ENCODE measurements around the gene FAM76A.

Gene FAM76A

GRCh38 chr1:27727126-27727525 lies 1.4 kb downstream of the FAM76A start:
- Histone ChIP-seq H3K9ac (ENCODE audit: low read length) (no peak overlapping the region), H3K9me3 (ENCODE audit: low read length) (no peaks in the 10 kb centered on the region), H3K27me3 (ENCODE audit: control insufficient read depth in 1 of 2, insufficient read depth in 2 of 2, low read length in 2 of 2) (no peaks in the 10 kb centered on the region), H3K36me3 (ENCODE audit: insufficient read depth, low read length) (peaks cover 9% of the 10 kb centered on the region), H3K27ac (ENCODE audit: low read depth, low read length) (peak overlapping the region; percentile 96), H3K4me3 (ENCODE audit: low read depth in 1 of 2, low read length in 2 of 2) (peak overlapping the region in 1 of 2 donors; percentile 75), H3K4me1 (ENCODE audit: insufficient read depth, low read length) (peaks cover 25% of the 10 kb centered on the region)

GRCh38 chr1:27736252-27736651 lies 10.5 kb downstream of the FAM76A start:
- H3K27me3 ChIP-seq (ENCODE audit: control insufficient read depth in 1 of 2, insufficient read depth in 2 of 2, low read length in 2 of 2) = no peaks in the 10 kb centered on the region
- H3K4me3 ChIP-seq (ENCODE audit: low read depth in 1 of 2, low read length in 2 of 2) = no peak overlapping the region
- H3K9me3 ChIP-seq (ENCODE audit: low read length) = no peaks in the 10 kb centered on the region
- no peak overlapping the region for H3K9ac ChIP-seq (ENCODE audit: low read length)
- no peak overlapping the region for H3K27ac ChIP-seq (ENCODE audit: low read depth, low read length)
- no peaks in the 10 kb centered on the region for H3K4me1 ChIP-seq (ENCODE audit: insufficient read depth, low read length)
- H3K36me3 ChIP-seq (ENCODE audit: insufficient read depth, low read length) = peaks cover 30% of the 10 kb centered on the region

GRCh38 chr1:27741121-27741520 lies 15.4 kb downstream of the FAM76A start:
- H3K36me3 ChIP-seq (ENCODE audit: insufficient read depth, low read length) = peaks cover 25% of the 10 kb centered on the region
- H3K4me1 ChIP-seq (ENCODE audit: insufficient read depth, low read length) = no peaks in the 10 kb centered on the region
- H3K9ac ChIP-seq (ENCODE audit: low read length) = no peak overlapping the region
- no peaks in the 10 kb centered on the region for H3K9me3 ChIP-seq (ENCODE audit: low read length)
- H3K27me3 ChIP-seq (ENCODE audit: control insufficient read depth in 1 of 2, insufficient read depth in 2 of 2, low read length in 2 of 2) = no peaks in the 10 kb centered on the region
- H3K27ac ChIP-seq (ENCODE audit: low read depth, low read length) = no peak overlapping the region
- H3K4me3 ChIP-seq (ENCODE audit: low read depth in 1 of 2, low read length in 2 of 2) = no peak overlapping the region

DNA sequence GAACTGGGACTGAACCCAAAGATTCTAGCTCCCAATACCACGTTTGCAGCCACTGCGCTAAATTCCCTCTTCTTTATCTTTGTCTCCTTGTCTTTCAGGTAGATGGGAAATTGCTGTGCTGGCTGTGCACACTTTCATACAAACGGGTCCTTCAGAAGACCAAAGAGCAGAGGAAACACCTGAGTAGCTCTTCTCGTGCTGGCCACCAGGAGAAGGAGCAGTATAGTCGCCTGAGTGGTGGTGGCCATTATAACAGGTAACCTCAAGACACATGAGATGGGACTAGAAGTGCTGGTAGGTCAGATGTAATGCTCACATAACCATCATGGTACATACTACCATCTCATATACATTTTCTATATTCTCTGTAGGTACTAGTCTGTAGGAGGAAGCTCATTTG lies 18.8 kb downstream of the FAM76A start:
- H3K4me3 ChIP-seq (ENCODE audit: low read depth in 1 of 2, low read length in 2 of 2) = no peak overlapping the region
- H3K27me3 ChIP-seq (ENCODE audit: control insufficient read depth in 1 of 2, insufficient read depth in 2 of 2, low read length in 2 of 2) = no peaks in the 10 kb centered on the region
- H3K36me3 ChIP-seq (ENCODE audit: insufficient read depth, low read length) = peaks cover 38% of the 10 kb centered on the region

GRCh38 chr1:27745466-27745865 lies 19.7 kb downstream of the FAM76A start:
- Histone ChIP-seq H3K4me3 (ENCODE audit: low read depth in 1 of 2, low read length in 2 of 2) (no peak overlapping the region), H3K4me1 (ENCODE audit: insufficient read depth, low read length) (no peaks in the 10 kb centered on the region), H3K9ac (ENCODE audit: low read length) (no peak overlapping the region), H3K9me3 (ENCODE audit: low read length) (no peaks in the 10 kb centered on the region), H3K27ac (ENCODE audit: low read depth, low read length) (no peak overlapping the region), H3K27me3 (ENCODE audit: control insufficient read depth in 1 of 2, insufficient read depth in 2 of 2, low read length in 2 of 2) (no peaks in the 10 kb centered on the region), H3K36me3 (ENCODE audit: insufficient read depth, low read length) (peaks cover 47% of the 10 kb centered on the region)

More for the DNA sequence above, 18.8 kb downstream of the FAM76A start:
- Histone ChIP-seq H3K9me3 (ENCODE audit: low read length) (no peaks in the 10 kb centered on the region), H3K9ac (ENCODE audit: low read length) (no peak overlapping the region), H3K27ac (ENCODE audit: low read depth, low read length) (no peak overlapping the region), H3K4me1 (ENCODE audit: insufficient read depth, low read length) (no peaks in the 10 kb centered on the region)

- H3K4me1 ChIP-seq (ENCODE audit: insufficient read depth, low read length) = peaks cover 6% of the 10 kb centered on the region
- no peak overlapping the region for H3K4me3 ChIP-seq (ENCODE audit: low read depth in 1 of 2, low read length in 2 of 2)
- H3K9ac ChIP-seq (ENCODE audit: low read length) = no peak overlapping the region
- H3K27ac ChIP-seq (ENCODE audit: low read depth, low read length) = no peak overlapping the region
- peaks cover 52% of the 10 kb centered on the region for H3K36me3 ChIP-seq (ENCODE audit: insufficient read depth, low read length)
- no peaks in the 10 kb centered on the region for H3K27me3 ChIP-seq (ENCODE audit: control insufficient read depth in 1 of 2, insufficient read depth in 2 of 2, low read length in 2 of 2)
- no peaks in the 10 kb centered on the region for H3K9me3 ChIP-seq (ENCODE audit: low read length)
These were observed 26.6 kb downstream of the FAM76A start for GRCh38 chr1:27752360-27752759.

DNA sequence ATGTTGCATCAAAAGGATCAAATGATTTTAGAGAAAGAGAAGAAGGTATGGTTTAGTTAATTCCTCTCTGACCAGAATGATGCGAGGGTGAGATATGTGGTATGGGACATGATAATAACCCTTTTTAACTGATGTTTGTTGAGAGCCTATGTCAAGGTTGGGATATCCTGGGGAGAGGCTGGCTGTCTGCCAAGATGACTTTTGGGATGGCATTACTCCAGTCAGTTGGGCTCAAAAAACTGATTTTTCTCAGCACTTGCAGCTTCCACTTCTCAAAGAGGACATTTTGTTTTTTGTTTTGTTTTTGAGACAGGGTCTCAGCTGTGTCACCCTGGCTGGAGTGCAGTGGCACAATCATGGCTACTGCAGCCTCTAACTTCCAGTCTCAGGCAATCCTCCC lies 29.5 kb downstream of the FAM76A start:
- Histone ChIP-seq H3K36me3 (ENCODE audit: insufficient read depth, low read length) (peaks cover 57% of the 10 kb centered on the region), H3K4me1 (ENCODE audit: insufficient read depth, low read length) (peaks cover 6% of the 10 kb centered on the region), H3K9ac (ENCODE audit: low read length) (no peak overlapping the region), H3K27ac (ENCODE audit: low read depth, low read length) (no peak overlapping the region), H3K4me3 (ENCODE audit: low read depth in 1 of 2, low read length in 2 of 2) (no peak overlapping the region), H3K9me3 (ENCODE audit: low read length) (no peaks in the 10 kb centered on the region), H3K27me3 (ENCODE audit: control insufficient read depth in 1 of 2, insufficient read depth in 2 of 2, low read length in 2 of 2) (no peaks in the 10 kb centered on the region)

DNA sequence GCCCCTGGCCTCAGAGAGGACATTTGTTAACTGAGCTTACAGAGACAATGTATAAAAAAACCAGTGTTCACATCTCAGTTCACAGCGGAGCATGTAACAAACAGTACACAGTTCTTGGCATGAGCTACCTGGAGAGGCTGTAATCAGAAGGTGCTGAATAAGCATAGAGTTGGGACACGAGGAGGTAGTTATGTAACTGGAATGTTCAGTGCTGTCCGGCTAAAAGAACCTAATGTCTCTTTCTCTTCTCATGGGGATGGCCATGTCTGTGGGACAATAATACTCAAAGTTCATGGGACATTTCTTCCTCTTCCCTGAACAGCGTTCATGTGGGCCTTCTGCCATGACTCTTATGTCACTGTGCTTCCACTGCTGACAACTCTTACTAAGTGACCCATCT lies 30.1 kb downstream of the FAM76A start:
- no peak overlapping the region for H3K27ac ChIP-seq (ENCODE audit: low read depth, low read length)
- no peaks in the 10 kb centered on the region for H3K27me3 ChIP-seq (ENCODE audit: control insufficient read depth in 1 of 2, insufficient read depth in 2 of 2, low read length in 2 of 2)
- peaks cover 6% of the 10 kb centered on the region for H3K4me1 ChIP-seq (ENCODE audit: insufficient read depth, low read length)
- no peak overlapping the region for H3K4me3 ChIP-seq (ENCODE audit: low read depth in 1 of 2, low read length in 2 of 2)
- H3K36me3 ChIP-seq (ENCODE audit: insufficient read depth, low read length) = peaks cover 57% of the 10 kb centered on the region
- H3K9me3 ChIP-seq (ENCODE audit: low read length) = no peaks in the 10 kb centered on the region
- no peak overlapping the region for H3K9ac ChIP-seq (ENCODE audit: low read length)

DNA sequence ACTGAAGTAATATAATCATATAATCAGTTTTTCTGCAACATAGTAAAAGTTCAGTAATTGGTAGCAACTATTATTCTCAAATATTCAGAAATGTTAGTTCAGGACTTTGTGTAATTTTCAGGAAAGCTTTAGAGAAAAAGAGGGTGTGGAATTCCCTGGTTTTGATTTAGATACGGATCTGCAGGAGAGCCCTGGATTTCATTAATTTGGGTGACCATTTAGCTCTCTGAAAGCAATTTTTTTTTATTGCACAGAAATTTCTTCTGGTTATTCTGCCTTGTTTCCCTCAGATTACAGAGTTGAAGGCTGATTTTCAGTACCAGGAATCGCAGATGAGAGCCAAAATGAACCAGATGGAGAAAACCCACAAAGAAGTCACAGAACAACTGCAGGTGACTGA lies 33.5 kb downstream of the FAM76A start:
- H3K4me3 ChIP-seq (ENCODE audit: low read depth in 1 of 2, low read length in 2 of 2) = no peak overlapping the region
- no peak overlapping the region for H3K27ac ChIP-seq (ENCODE audit: low read depth, low read length)
- peaks cover 6% of the 10 kb centered on the region for H3K4me1 ChIP-seq (ENCODE audit: insufficient read depth, low read length)
- H3K9me3 ChIP-seq (ENCODE audit: low read length) = no peaks in the 10 kb centered on the region
- H3K27me3 ChIP-seq (ENCODE audit: control insufficient read depth in 1 of 2, insufficient read depth in 2 of 2, low read length in 2 of 2) = no peaks in the 10 kb centered on the region
- H3K36me3 ChIP-seq (ENCODE audit: insufficient read depth, low read length) = peaks cover 65% of the 10 kb centered on the region
- no peak overlapping the region for H3K9ac ChIP-seq (ENCODE audit: low read length)

DNA sequence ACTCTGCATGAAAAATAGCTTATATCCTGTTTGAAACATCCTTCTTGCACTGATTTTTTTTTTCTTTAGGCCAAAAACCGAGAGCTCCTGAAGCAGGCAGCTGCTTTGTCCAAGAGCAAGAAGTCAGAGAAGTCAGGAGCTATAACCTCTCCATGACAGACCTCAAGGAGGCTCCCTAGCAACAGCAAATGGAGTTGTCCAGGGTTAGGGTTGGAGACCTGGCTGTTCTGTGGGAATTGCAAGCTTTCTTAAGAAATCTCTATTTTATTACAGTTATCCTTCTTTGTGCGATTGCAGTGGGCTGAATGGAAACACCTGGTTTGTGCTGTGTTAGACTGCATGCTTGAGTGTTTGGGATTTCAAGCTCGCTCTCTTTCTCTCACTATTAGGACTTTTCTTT lies 34.7 kb downstream of the FAM76A start:
- Histone ChIP-seq H3K4me1 (ENCODE audit: insufficient read depth, low read length) (peaks cover 5% of the 10 kb centered on the region), H3K36me3 (ENCODE audit: insufficient read depth, low read length) (peaks cover 54% of the 10 kb centered on the region), H3K9me3 (ENCODE audit: low read length) (no peaks in the 10 kb centered on the region), H3K27ac (ENCODE audit: low read depth, low read length) (no peak overlapping the region), H3K4me3 (ENCODE audit: low read depth in 1 of 2, low read length in 2 of 2) (no peak overlapping the region), H3K9ac (ENCODE audit: low read length) (no peak overlapping the region), H3K27me3 (ENCODE audit: control insufficient read depth in 1 of 2, insufficient read depth in 2 of 2, low read length in 2 of 2) (no peaks in the 10 kb centered on the region)

DNA sequence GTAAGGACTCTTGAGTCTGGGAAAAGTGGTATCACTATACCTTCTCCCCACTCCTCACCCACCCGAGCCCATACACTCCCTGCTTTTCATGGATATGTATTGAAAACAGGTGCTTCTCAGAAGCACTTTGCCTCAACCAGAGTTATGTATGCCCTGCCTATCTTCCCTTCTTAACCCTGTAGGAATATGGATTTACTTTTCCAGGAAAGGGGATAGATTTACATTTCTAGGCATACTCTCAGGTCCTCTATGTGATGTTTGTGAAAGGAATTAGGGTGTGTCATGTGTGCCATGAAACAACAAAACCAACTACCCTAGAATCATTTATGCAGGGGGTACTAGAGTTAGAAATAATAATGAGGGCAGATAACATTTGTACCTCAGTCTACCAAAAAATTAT lies 36.3 kb downstream of the FAM76A start:
- Histone ChIP-seq H3K4me1 (ENCODE audit: insufficient read depth, low read length) (no peaks in the 10 kb centered on the region), H3K27me3 (ENCODE audit: control insufficient read depth in 1 of 2, insufficient read depth in 2 of 2, low read length in 2 of 2) (no peaks in the 10 kb centered on the region), H3K9me3 (ENCODE audit: low read length) (no peaks in the 10 kb centered on the region), H3K36me3 (ENCODE audit: insufficient read depth, low read length) (peaks cover 42% of the 10 kb centered on the region), H3K27ac (ENCODE audit: low read depth, low read length) (no peak overlapping the region), H3K4me3 (ENCODE audit: low read depth in 1 of 2, low read length in 2 of 2) (no peak overlapping the region), H3K9ac (ENCODE audit: low read length) (no peak overlapping the region)

DNA sequence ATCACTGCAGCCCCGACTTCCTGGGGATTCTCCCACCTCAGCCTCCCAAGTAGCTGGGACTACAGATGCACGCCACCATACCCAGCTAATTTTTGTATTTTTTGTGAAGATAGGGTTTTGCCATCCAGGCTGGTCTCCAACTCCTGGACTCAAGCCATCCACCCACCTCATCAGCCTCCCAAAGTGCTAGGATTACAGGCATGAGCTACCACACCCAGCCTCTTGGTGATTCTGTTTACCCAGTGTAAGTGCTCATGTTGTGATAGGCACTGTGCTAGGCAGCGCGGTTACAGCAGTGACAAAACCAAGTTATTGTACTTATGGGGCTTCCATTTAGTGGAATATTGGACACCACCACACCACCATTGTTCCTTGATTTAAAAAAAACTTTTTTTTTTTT lies 37.6 kb downstream of the FAM76A start:
- no peak overlapping the region for H3K4me3 ChIP-seq (ENCODE audit: low read depth in 1 of 2, low read length in 2 of 2)
- H3K27ac ChIP-seq (ENCODE audit: low read depth, low read length) = no peak overlapping the region
- H3K9me3 ChIP-seq (ENCODE audit: low read length) = no peaks in the 10 kb centered on the region
- H3K27me3 ChIP-seq (ENCODE audit: control insufficient read depth in 1 of 2, insufficient read depth in 2 of 2, low read length in 2 of 2) = no peaks in the 10 kb centered on the region
- H3K9ac ChIP-seq (ENCODE audit: low read length) = no peak overlapping the region
- no peaks in the 10 kb centered on the region for H3K4me1 ChIP-seq (ENCODE audit: insufficient read depth, low read length)
- peaks cover 38% of the 10 kb centered on the region for H3K36me3 ChIP-seq (ENCODE audit: insufficient read depth, low read length)

All from muscle layer of colon (tissue), 2 donors.